ENCODE measurements around the gene OCA2. TPM values are rescaled to one million over a fixed set of nuclear protein-coding genes. Genes with fewer than 3 reads are reported as not detected.

OCA2 gene
- total RNA-seq, 1 experiment from 2014 or later: 0.13 TPM

GRCh38 chr15:27752691-27753090 is 346.4 kb downstream of the OCA2 start:
- Histone ChIP-seq H3K9me3 (ENCODE audit: control insufficient read depth, insufficient read depth, low read depth, low read length) (no peaks in the 10 kb centered on the region), H3K27ac (ENCODE audit: low read length) (no peak overlapping the region), H3K27me3 (ENCODE audit: control insufficient read depth, insufficient read depth, low read length) (no peaks in the 10 kb centered on the region), H3K4me1 (ENCODE audit: control insufficient read depth, insufficient read depth, low read length) (no peaks in the 10 kb centered on the region), H3K4me3 (ENCODE audit: low read depth in 2 of 2, low read length in 2 of 2) (no peak overlapping the region), H3K36me3 (ENCODE audit: control insufficient read depth, insufficient read depth, low read length) (no peaks in the 10 kb centered on the region)
- DNase-seq (ENCODE audit: low read depth, low spot score) (no peak), ATAC-seq (no peak)
- ChIA-PET POLR2A (no interaction called here), CTCF (no interaction called here)
- TF ChIP-seq SIN3A (IDR thresholded peaks at IDR 0.05; ENCODE audit: borderline replicate concordance, insufficient read depth, low read depth, low read length) (no peak), POLR2AphosphoS5 (IDR thresholded peaks at IDR 0.05; ENCODE audit: low read depth, low read length) (no peak), REST (IDR thresholded peaks at IDR 0.05; ENCODE audit: insufficient read depth in 1 of 2, low read depth in 2 of 2, low read length in 1 of 2) (no peak), TCF7L2 (IDR thresholded peaks at IDR 0.05; ENCODE audit: low read depth, low read length) (no peak)
- TF ChIP-seq, protein P1, sequence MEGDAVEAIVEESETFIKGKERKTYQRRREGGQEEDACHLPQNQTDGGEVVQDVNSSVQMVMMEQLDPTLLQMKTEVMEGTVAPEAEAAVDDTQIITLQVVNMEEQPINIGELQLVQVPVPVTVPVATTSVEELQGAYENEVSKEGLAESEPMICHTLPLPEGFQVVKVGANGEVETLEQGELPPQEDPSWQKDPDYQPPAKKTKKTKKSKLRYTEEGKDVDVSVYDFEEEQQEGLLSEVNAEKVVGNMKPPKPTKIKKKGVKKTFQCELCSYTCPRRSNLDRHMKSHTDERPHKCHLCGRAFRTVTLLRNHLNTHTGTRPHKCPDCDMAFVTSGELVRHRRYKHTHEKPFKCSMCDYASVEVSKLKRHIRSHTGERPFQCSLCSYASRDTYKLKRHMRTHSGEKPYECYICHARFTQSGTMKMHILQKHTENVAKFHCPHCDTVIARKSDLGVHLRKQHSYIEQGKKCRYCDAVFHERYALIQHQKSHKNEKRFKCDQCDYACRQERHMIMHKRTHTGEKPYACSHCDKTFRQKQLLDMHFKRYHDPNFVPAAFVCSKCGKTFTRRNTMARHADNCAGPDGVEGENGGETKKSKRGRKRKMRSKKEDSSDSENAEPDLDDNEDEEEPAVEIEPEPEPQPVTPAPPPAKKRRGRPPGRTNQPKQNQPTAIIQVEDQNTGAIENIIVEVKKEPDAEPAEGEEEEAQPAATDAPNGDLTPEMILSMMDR (IDR thresholded peaks at IDR 0.05): no peak
- in situ Hi-C loops (cut with HindIII; ENCODE audit: low pct_unique_long_range_greater_than_20kb, low sequenced_read_pairs) (no loop called here), intact Hi-C loops (cut with micrococcal nuclease; ENCODE audit: unreplicated experiment) (no loop called here)
- no TSS peak for BruUV-seq (replicated peaks)

- Histone ChIP-seq H3K4me3 (ENCODE audit: low read depth in 2 of 2, low read length in 2 of 2) (no peak overlapping the region), H3K9me3 (ENCODE audit: control insufficient read depth, insufficient read depth, low read depth, low read length) (no peaks in the 10 kb centered on the region), H3K27ac (ENCODE audit: low read length) (no peak overlapping the region), H3K27me3 (ENCODE audit: control insufficient read depth, insufficient read depth, low read length) (no peaks in the 10 kb centered on the region), H3K4me1 (ENCODE audit: control insufficient read depth, insufficient read depth, low read length) (no peaks in the 10 kb centered on the region), H3K36me3 (ENCODE audit: control insufficient read depth, insufficient read depth, low read length) (no peaks in the 10 kb centered on the region)
- in situ Hi-C loops (cut with HindIII; ENCODE audit: low pct_unique_long_range_greater_than_20kb, low sequenced_read_pairs): no loop called here
- DNase-seq (ENCODE audit: low read depth, low spot score) (no peak), ATAC-seq (no peak)
- TF ChIP-seq, protein P1 (IDR thresholded peaks at IDR 0.05): no peak
- ChIA-PET CTCF (no interaction called here), POLR2A (no interaction called here)
- no TSS peak for BruUV-seq (replicated peaks)
- intact Hi-C loops (cut with micrococcal nuclease; ENCODE audit: unreplicated experiment): no loop called here
Measured at GRCh38 chr15:27747997-27748396, 351.1 kb downstream of the OCA2 start.

Measured in Panc1 (cell line).